Muscle of arm (tissue), 12 donors: Measurements from ENCODE around the gene PLAC8. TPM values are rescaled to one million over a fixed set of nuclear protein-coding genes. Genes with fewer than 3 reads are reported as not detected.
"Not testable (repeated sequence)": the region's sequence is repeated elsewhere in the genome, so short reads cannot be mapped to it uniquely, and the experiment has no call there.

Experiments
- DNase-seq: peaks from one replicate; pipeline ENCODE4 v3.0.0-alpha.2; 2013
- polyA plus RNA-seq, 12 donors: library from polyadenylated mRNA; unstranded; fragments of 120-200 nt; gene quantifications; one replicate each; pipeline ENCODE4 v1.2.1, GENCODE V29; 2013; ENCODE audit not compliant: insufficient read length in 12 of 12

PLAC8 gene
- polyA plus RNA-seq, 12 donors = 0.70 to 14.0 (median 1.9) TPM; not detected in 2

DNA sequence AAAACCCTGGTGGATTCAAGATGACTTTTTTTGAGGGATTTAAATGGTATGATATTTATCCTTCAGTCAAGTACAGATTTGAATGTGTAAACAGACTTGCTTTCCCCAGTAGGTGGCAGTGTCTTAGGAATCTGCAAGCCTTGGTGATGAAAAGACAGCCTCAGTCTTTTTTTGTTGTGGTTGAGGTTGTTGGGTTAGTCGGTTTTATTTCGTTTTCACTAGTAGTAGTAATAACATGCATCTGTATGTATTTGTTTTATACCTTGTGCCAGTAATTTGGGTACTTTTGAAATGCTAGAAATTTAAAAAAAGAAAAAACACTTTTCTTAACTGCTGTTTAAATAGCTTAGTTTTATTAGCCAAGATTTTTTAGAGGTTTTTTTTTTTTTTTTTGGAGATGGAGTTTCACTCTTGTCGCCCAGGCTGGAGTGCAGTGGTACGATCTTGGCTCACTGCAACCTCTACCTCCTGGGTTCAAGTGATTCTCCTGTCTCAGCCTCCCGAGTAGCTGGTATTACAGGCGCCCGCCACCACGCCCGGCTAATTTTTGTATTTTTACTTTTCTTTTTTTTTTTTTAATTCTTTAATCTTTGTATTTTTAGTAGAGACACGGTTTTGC lies 40.3 kb downstream of the PLAC8 start:
- peak; percentile 35 for DNase-seq

DNA sequence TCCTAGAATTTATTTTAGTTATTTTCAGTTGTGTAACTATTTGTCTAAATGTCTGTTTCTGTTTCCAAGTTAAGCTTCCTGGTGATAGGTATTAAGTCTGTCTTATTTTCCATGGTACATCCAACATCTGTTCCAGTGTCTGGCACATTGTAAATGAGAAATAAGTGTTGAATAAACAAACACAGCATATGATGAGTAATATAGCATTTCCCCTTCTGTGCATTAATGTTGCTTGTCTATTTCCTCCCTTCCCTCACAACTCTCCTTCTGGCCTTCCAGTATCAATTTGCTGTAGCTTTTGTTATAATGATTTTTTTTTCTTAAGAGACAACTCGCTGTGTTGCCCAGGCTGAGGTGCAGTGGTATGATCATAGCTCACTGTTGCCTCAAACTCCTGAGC lies 43.4 kb downstream of the PLAC8 start:
- DNase-seq = no peak

DNA sequence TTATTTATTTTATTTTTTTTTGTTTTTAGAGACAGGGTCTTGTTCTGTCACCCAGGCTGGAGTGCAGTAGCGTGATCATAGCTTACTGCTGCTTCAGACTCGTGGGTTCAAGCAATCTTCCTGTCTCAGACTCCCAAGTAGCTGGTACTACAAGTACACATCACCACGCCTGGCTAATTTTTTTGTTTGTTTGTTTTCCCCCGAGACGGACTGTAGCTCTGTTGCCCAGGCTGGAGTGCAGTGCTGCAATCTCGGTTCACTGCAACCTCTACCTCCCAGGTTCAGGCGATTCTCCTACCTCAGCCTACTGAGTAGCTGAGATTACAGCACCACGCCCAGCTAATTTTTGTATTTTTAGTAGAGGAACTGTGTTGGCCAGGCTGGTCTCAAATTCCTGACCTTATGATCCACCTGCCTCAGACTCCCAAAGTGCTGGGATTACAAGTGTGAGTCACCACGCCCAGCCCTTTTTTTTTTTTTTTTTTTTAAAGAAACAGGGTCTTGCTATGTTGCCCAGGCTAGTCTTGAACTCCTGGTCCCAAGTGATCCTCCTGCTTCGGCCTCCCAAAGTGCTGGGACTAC lies 47.4 kb downstream of the PLAC8 start:
- no peak for DNase-seq

DNA sequence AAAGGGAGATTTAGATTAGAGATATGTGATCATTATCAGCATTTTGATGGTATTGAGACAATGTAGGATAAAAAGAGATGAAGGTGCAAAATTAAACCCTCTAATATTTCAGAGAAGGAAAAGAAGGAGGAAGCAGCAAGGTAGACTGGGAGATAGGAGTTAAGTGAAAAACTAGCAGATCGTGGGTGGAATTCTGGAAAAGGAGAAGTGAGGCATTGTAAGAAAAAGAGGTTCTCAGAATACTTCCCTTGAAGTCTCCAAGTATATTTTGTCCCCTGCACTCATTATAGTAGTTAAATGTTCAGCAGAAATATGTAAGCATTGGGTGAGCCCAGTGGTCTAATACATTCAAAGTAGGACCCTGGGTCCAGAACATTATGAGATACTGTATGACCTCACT lies 49.3 kb downstream of the PLAC8 start:
- no peak for DNase-seq

DNA sequence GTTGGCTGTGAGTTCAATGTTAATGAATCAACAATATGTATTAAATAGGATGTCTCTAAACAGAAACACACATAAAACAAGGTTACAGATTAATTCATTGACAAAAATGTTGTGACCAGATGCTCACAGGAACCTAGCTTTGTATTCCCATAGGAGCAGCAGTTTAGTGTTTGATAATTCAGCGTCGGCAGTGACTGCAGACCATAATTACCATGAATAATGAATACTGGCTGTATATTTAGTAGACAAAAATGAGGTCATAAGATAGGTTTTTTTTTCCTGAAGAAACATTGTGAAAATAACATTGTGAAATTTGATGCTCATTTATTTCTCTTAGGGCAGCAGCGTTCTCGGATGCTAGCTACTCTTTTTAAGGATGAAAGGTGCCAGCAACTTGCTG lies 51.8 kb downstream of the PLAC8 start:
- DNase-seq = no peak

DNA sequence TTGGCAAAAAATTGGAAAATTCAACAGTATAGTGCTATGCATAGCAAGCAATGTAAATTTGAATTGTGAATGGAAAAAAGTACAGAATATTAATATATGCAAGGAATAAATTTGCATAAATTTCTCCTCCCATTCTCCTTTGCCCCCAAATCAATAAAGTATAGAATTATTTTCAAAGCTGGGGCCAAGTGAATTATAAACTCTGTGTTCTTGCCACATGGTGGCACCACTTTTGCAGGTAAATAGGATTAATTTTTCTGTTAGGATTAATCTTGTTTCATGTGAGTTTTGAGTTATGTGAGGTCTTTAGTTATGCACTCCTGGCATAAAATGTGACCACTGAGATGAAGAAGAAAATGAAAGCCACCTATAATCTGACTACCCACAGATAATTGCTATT lies 59.6 kb downstream of the PLAC8 start:
- DNase-seq = no peak

DNA sequence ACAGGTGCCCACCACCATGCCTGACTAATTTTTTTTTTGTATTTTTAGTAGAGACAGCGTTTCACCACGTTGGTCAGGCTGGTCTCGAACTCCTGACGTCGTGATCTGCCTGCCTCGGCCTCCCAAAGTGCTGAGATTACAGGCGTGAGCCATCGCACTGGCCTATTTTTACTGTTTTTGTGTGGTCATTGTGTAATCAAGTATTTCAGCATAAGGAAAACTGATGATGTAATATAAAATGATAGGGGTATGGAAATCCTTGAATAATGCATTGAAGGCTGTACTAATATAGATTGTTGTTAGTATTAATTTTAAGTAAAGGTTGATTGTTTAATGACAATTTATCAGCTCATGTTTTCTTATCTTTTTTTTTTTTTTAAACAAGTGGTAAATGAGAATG lies 65.7 kb downstream of the PLAC8 start:
- not testable (repeated sequence) for DNase-seq

DNA sequence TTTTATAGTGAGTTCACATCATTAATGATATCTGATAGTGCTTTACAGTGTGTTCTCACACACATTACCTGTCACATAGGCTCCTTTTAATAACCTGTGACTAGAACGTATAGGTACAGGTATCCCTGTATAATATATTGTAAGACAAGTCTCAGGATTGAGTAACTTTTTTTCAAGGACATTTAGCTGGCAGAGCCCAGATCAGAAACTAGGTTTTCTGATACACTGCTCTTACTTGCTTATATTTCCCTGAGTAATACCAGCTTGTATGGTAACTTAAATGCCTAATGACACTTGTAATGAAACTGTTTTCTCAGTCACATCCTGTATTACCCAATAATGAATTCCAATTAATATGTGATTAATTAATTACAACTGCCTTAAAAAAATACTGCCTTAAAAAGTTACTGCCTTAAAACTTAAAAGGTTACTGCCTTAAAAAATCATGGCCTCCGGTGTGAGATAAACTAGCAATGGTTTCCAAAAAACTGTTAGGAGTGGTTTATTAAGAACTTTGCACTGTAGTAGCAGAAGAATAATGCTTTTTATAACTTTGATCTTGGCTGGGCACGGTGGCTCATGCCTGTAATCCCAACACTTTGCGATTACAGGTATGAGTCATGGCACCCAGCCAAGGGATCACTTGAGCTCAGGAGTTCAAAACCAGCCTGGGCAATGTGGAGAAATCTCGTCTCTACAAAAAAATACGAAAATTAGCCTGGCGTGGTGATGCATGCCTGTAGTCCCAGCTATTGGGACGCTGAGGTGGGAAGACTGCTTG lies 67.6 kb downstream of the PLAC8 start:
- no peak for DNase-seq

DNA sequence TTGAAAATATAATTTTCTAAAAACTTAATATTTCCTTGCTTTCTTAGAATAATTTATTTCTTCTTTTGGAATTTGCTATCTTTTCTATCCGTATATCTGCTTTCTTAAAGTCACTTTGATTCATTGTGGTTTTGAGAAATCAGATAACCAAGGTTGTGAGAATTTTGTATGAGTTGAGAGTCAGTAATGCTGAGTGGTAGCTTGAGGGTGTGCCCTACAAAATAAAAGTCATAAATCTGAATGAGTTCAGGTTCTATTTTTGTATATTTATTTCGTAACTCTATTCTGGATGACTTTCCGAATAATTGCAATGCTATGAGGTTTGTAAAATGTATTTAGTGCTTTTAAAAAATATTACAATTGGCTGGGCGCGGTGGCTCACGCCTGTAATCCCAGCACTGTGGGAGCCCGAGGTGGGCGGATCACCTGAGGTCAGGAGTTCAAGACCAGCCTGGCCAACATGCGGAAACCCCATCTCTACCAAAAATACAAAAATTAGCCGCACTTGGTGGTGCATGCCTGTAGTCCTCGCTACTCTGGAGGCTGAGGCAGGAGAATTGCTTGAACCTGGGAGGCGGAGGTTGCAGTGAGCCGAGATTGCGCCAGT lies 70.6 kb downstream of the PLAC8 start:
- DNase-seq = no peak

DNA sequence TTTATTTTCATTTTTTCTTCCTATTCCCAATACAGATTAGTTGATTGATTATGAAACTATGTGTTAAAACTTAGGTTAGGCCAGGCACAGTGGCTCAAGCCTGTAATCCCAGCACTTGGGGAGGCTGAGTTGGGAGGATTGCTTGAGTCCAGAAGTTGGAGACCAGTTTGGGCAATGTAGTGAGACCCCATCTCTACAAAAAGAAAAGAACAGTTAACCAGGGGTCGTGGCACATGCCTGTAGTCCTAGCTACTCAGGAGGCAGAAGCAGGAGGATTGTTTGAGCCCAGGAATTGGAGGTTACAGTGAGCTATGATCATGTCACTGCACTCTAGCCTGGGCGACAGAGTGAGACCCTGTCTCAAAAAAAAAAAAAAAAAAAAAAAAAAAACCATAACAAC lies 71.4 kb downstream of the PLAC8 start:
- not testable (repeated sequence) for DNase-seq

DNA sequence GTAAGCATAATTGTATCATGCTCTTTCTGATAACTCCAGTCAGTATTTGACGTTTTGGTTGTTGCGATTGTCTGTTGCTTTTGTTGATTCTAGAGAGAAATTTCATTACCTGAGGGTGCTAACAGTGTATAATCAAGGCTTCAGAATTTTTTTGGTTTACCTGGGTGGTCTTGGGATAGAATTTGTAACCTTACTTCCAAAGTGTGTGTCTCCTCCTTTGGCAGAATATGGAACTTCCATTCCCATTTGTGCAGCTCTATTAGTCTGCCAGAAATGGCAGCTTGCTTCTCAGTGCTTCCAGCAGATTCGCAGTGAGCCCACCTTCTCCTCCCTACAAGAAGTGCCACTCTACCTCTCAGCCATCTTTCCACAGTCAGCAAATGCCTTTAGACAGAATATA lies 74.3 kb downstream of the PLAC8 start:
- no peak for DNase-seq

Other genes with a start within 250 kb of the PLAC8 start
- gene SEC31A, start 223.6 kb downstream of the PLAC8 start, polyA plus RNA-seq = 100 to 1,000 TPM in 11 of 12 donors, not detected in 1; 159 to 361 (median 210) TPM
- gene THAP9, start 214.0 kb downstream of the PLAC8 start, polyA plus RNA-seq = 10 to 100 TPM in 4 of 12 donors, 1 to 10 TPM in 7, not detected in 1; 6.4 to 10.5 (median 8.8) TPM
- 10 to 100 TPM in 7 of 12 donors, 1 to 10 TPM in 4, not detected in 1; 7.2 to 13.0 (median 10.6) TPM for gene LIN54, start 103.9 kb downstream of the PLAC8 start, polyA plus RNA-seq
- gene COPS4, start 79.5 kb downstream of the PLAC8 start, polyA plus RNA-seq = 10 to 100 TPM in 11 of 12 donors, not detected in 1; 43.7 to 81.0 (median 67.4) TPM
- 10 to 100 TPM in 4 of 12 donors, 1 to 10 TPM in 6, not detected in 2; 7.9 to 12.6 (median 9.9) TPM for gene COQ2, start 170.1 kb upstream of the PLAC8 start, polyA plus RNA-seq
- 1 to 10 TPM in 3 of 12 donors, under 1 TPM in 7, not detected in 2; 0.20 to 3.2 (median 0.35) TPM for gene HPSE, start 220.1 kb upstream of the PLAC8 start, polyA plus RNA-seq